ENCODE measurements around the gene TMEM208. TPM values are rescaled to one million over a fixed set of nuclear protein-coding genes. Genes with fewer than 3 reads are reported as not detected.

TMEM208 gene
- total and polyA plus RNA-seq, 2 of the 8 experiments (the other 6 are each of a cell fraction or from before 2014, with no cell fraction given) = 37.7 to 100.0 TPM

GRCh38 chr16:67257486-67258160 is 30.7 kb downstream of the TMEM208 start:
- CTCF ChIA-PET (ENCODE audit: partially characterized antibody) = interaction anchor here (0.7 to 14.4 kb wide), 5 partner anchors 9 to 171 kb away, joined by 3 to 217 read pairs (median 3); no protein-coding TSS in a partner anchor
- no peak overlapping the region for H3K4me3 ChIP-seq (ENCODE audit: extremely low read depth in 1 of 4, insufficient read depth in 2 of 4, low read depth in 3 of 4, low read length in 4 of 4)
- FAIRE-seq = no peak

More at GRCh38 chr16:67257486-67258160, 30.7 kb downstream of the TMEM208 start:
- H3K4me2 ChIP-seq (ENCODE audit: insufficient read depth in 1 of 2, low read depth in 2 of 2, low read length in 2 of 2) = no peak overlapping the region
- H3K23ac ChIP-seq (ENCODE audit: insufficient read length) = no peak overlapping the region
- no peaks in the 10 kb centered on the region for H3K9me3 ChIP-seq (ENCODE audit: insufficient read depth in 2 of 2, low read depth in 1 of 2, low read length in 1 of 2)
- DNase-seq (ENCODE audit: low read depth in 1 of 2, low spot score in 2 of 2) = no peak
- no peak overlapping the region for H3K27ac ChIP-seq (ENCODE audit: low read depth, low read length)
- H2BK15ac ChIP-seq (ENCODE audit: low read length) = no peak overlapping the region
- no peak overlapping the region for H4K91ac ChIP-seq (replicated peaks; ENCODE audit: insufficient read length, low read length)
- no peak overlapping the region for H3K18ac ChIP-seq (ENCODE audit: extremely low read depth, low read length)
- no peak overlapping the region for H3K9ac ChIP-seq (replicated peaks in 1 of 4; ENCODE audit: extremely low read depth in 1 of 4, low read depth in 3 of 4, low read length in 3 of 4)
- no peak overlapping the region for H2BK12ac ChIP-seq (ENCODE audit: low read depth, low read length)
- H2BK20ac ChIP-seq (ENCODE audit: low read length) = no peak overlapping the region
- H4K8ac ChIP-seq (ENCODE audit: extremely low read depth, insufficient read depth, low read length) = no peak overlapping the region
- H3K27me3 ChIP-seq (replicated peaks in 1 of 4; ENCODE audit: control insufficient read depth in 3 of 4, extremely low read depth in 1 of 4, insufficient read depth in 3 of 4, low read length in 3 of 4) = no peaks in the 10 kb centered on the region
- no peak overlapping the region for H2BK5ac ChIP-seq (ENCODE audit: low read depth, low read length)
- H3K4ac ChIP-seq (replicated peaks; ENCODE audit: insufficient read length, low read depth, low read length) = no peak overlapping the region
- H3K56ac ChIP-seq (replicated peaks; ENCODE audit: insufficient read length, low read depth, low read length) = no peak overlapping the region
- POLR2A ChIA-PET (ENCODE audit: partially characterized antibody) = interaction anchor here (1.9 kb wide), 1 partner anchor 13 kb away, joined by 8 read pairs; no protein-coding TSS in a partner anchor
- H3K79me1 ChIP-seq (ENCODE audit: low read depth, low read length) = no peaks in the 10 kb centered on the region
- TF ChIP-seq TAF1 (IDR thresholded peaks at IDR 0.05; ENCODE audit: low read depth, low read length) = no peak
- no peak for TF ChIP-seq SIN3A (conservative IDR thresholded peaks at IDR 0.05 in 1 of 2, IDR thresholded peaks at IDR 0.05 in 1 of 2; ENCODE audit: low read depth in 1 of 2, low read length in 2 of 2)
- no peak for TF ChIP-seq RAD21 (IDR thresholded peaks at IDR 0.05 in 1 of 2, conservative IDR thresholded peaks at IDR 0.05 in 1 of 2; ENCODE audit: low read depth in 2 of 2, low read length in 2 of 2)
- no peak overlapping the region for H3K14ac ChIP-seq (ENCODE audit: insufficient read length)
- H3K23me2 ChIP-seq (ENCODE audit: low read depth, low read length) = no peaks in the 10 kb centered on the region
- no peak overlapping the region for H4K5ac ChIP-seq (ENCODE audit: insufficient read length, low read depth, low read length)
- peaks cover 0 to 2% (median 0%) of the 10 kb centered on the region in 4 experiments; a peak in 2 of 8 replicates for H3K36me3 ChIP-seq (ENCODE audit: control insufficient read depth in 2 of 4, insufficient read depth in 4 of 4, low read length in 3 of 4)
- WGBS, 2 experiments (ENCODE audit: extremely low coverage in 1 of 2, insufficient coverage in 1 of 2, insufficient read length in 1 of 2, insufficient replicate concordance in 2 of 2, low coverage in 1 of 2, low lambda C conversion rate in 2 of 2, missing lambda C conversion rate in 1 of 2) = 87% methylated on average over 4 of the region's 4 CpGs; no CpG with 5 or more reads in 1 of the 2 experiments
- no peaks in the 10 kb centered on the region for H3K79me2 ChIP-seq (ENCODE audit: control insufficient read depth in 1 of 2, insufficient read depth in 2 of 2, low read length in 2 of 2)
- H2BK120ac ChIP-seq (replicated peaks; ENCODE audit: low read depth, low read length) = no peak overlapping the region
- no peaks in the 10 kb centered on the region for H3K4me1 ChIP-seq (replicated peaks in 1 of 4; ENCODE audit: control insufficient read depth in 3 of 4, insufficient read depth in 4 of 4, low read length in 3 of 4)
- no peak overlapping the region for H2AK5ac ChIP-seq (ENCODE audit: low read depth, low read length)
- no peak overlapping the region for H2AFZ ChIP-seq (ENCODE audit: low read length)
- H4K20me1 ChIP-seq (replicated peaks in 1 of 2; ENCODE audit: control insufficient read depth in 1 of 2, insufficient read depth in 2 of 2, low read length in 2 of 2) = peaks cover under 1 to 9% of the 10 kb centered on the region in 2 experiments
